OCI-LY3 (cell line): ENCODE results near the gene VSNL1.

Experiments used
- H2AFZ ChIP-seq: fragments of 200-600, 300-600 bp; shearing (Covaris generic); 2 replicates; pipeline ENCODE4 v1.6.0; 2014; ENCODE audit warnings: antibody characterized with exemption, low read depth, low read length
- H3K27ac ChIP-seq: fragments of 200-600, 300-600 bp; sonication (generic); 2 replicates; pipeline ENCODE4 v1.5.1; 2014; ENCODE audit warnings: mild to moderate bottlenecking, low read length, moderate library complexity, mixed read lengths
- H3K27me3 ChIP-seq: fragments of 200-600, 300-600 bp; sonication (generic); 2 replicates; pipeline ENCODE4 v1.6.1; 2014; ENCODE audit warnings: low read depth, low read length, mixed read lengths
- H3K36me3 ChIP-seq: fragments of 200-600, 300-600 bp; sonication (generic); replicated peaks from 2 replicates; pipeline ENCODE3; 2014; ENCODE audit warnings: low read depth, low read length, mixed read lengths
- H3K4me1 ChIP-seq: fragments of 300-600, 200-600 bp; sonication (generic); 2 replicates; pipeline ENCODE4 v1.6.1; 2014; ENCODE audit warnings: low read length, mixed read lengths
- H3K4me2 ChIP-seq: fragments of 200-600, 300-600 bp; sonication (generic); 2 replicates; pipeline ENCODE4 v1.6.1; 2014; ENCODE audit warnings: low read length, mixed read lengths
- H3K4me3 ChIP-seq: fragments of 300-600, 200-600 bp; sonication (generic); 2 replicates; pipeline ENCODE4 v1.5.1; 2014; ENCODE audit warnings: antibody characterized with exemption, mild to moderate bottlenecking, low read length, moderate library complexity
- H3K79me2 ChIP-seq: fragments of 300-600, 200-600 bp; shearing (Covaris generic); 2 replicates; pipeline ENCODE4 v1.6.1; 2014; ENCODE audit warnings: mild to moderate bottlenecking, low read length, mixed read lengths
- H3K9ac ChIP-seq: fragments of 300-600, 200-600 bp; shearing (Covaris generic); 2 replicates; pipeline ENCODE4 v1.6.0; 2014; ENCODE audit warnings: mild to moderate bottlenecking, low read length, moderate library complexity
- H3K9me3 ChIP-seq: fragments of 200-600, 300-600 bp; shearing (Covaris generic); 2 replicates; pipeline ENCODE4 v1.6.1; 2014; ENCODE audit warnings: low read length, mixed read lengths; ENCODE audit not compliant: insufficient read depth
- H4K20me1 ChIP-seq: fragments of 200-600, 300-600 bp; sonication (generic); 2 replicates; pipeline ENCODE4 v1.6.1; 2016; ENCODE audit warnings: low read length, mixed read lengths; ENCODE audit not compliant: insufficient read depth
- CTCF ChIP-seq: fragments of 200-600, 300-600 bp; sonication (generic); IDR thresholded peaks from 2 replicates; pipeline ENCODE4 v1.5.1; 2014; ENCODE audit warnings: antibody characterized with exemption, low read length, low read depth
- EZH2phosphoT487 ChIP-seq: fragments of 200-600 bp; shearing (Covaris generic); IDR thresholded peaks from 2 replicates; pipeline ENCODE4 v1.6.1; 2018; ENCODE audit warnings: antibody characterized with exemption, mixed run types, low read depth

Gene VSNL1

GRCh38 chr2:17594533-17595401, 54.3 kb downstream of the VSNL1 start:
- Histone ChIP-seq H4K20me1 (no peaks in the 10 kb centered on the region), H3K4me1 (no peaks in the 10 kb centered on the region), H3K4me3 (no peak overlapping the region), H3K36me3 (no peaks in the 10 kb centered on the region), H2AFZ (no peak overlapping the region), H3K4me2 (no peak overlapping the region), H3K9ac (no peak overlapping the region), H3K27me3 (no peaks in the 10 kb centered on the region), H3K79me2 (no peaks in the 10 kb centered on the region), H3K9me3 (no peaks in the 10 kb centered on the region), H3K27ac (no peak overlapping the region)
- TF ChIP-seq CTCF (no peak), EZH2phosphoT487 (no peak)

DNA sequence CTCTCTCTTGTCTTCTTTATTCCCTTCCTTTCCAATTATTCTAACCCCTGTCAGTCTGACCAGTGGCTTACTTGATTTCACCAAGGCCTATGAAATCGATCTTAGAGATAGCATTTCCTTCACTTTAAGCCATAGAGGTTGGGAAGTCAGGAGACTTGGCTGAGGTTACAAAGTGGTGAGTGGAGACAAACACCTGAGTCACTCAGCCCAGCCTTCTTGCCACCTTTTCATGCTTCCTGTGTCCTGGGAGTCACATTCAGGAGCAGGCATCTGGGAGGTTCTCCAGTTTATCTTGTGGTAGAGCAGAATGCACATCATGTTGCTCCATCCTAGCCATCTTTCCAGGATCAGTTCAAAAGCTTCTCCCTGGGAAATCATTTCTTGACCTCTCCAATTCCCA, 59.1 kb downstream of the VSNL1 start:
- no peak overlapping the region for H3K4me3 ChIP-seq
- no peak for TF ChIP-seq CTCF
- TF ChIP-seq EZH2phosphoT487, result no peak
- no peak overlapping the region for H3K4me2 ChIP-seq
- no peaks in the 10 kb centered on the region for H4K20me1 ChIP-seq
- H3K9ac ChIP-seq, result no peak overlapping the region
- no peaks in the 10 kb centered on the region for H3K9me3 ChIP-seq
- no peaks in the 10 kb centered on the region for H3K36me3 ChIP-seq
- H3K79me2 ChIP-seq, result no peaks in the 10 kb centered on the region
- H3K27ac ChIP-seq, result no peak overlapping the region
- peaks cover 2% of the 10 kb centered on the region; the same call in 1 of the 2 replicates for H3K4me1 ChIP-seq
- H2AFZ ChIP-seq, result no peak overlapping the region
- H3K27me3 ChIP-seq, result no peaks in the 10 kb centered on the region

DNA sequence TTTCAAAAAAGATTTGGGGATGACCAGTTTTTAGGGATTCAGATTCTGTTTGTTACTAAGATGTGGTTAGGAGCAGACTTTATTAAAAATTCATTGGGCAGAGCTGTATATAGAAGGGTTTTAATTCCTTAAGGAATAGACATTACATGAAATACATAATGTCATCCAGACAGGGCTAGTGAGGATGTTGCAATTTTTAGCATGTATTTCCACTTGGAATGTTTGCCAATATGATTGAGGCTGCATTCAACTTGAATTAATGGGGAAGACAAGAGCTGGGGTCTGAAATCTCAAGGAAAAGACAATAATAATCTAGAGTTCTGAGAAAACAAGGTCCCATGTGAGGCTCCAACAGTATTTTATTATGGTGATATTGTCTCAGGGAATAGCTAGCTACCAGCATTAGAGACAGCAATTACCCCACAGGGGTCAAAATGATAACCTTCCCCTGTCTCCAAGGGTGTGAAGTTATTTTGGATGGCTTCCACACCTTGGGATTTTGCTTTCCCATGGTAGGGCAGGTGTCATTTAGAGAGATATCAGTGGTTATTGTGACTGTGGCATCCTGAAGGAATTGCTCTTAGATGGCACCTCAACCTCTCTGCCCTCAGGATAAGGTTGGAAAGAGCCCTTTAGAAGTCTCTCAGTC, 60.2 kb downstream of the VSNL1 start:
- no peak overlapping the region for H3K9ac ChIP-seq
- H2AFZ ChIP-seq, result no peak overlapping the region
- H3K27me3 ChIP-seq, result no peaks in the 10 kb centered on the region

More for the DNA sequence above, 60.2 kb downstream of the VSNL1 start:
- Histone ChIP-seq H3K9me3 (no peaks in the 10 kb centered on the region), H3K4me2 (no peak overlapping the region), H3K27ac (no peak overlapping the region), H3K36me3 (no peaks in the 10 kb centered on the region), H4K20me1 (no peaks in the 10 kb centered on the region), H3K4me3 (no peak overlapping the region), H3K79me2 (no peaks in the 10 kb centered on the region), H3K4me1 (peaks cover 13% of the 10 kb centered on the region)
- TF ChIP-seq CTCF, result no peak
- no peak for TF ChIP-seq EZH2phosphoT487
